Retinal pigment epithelial cell (primary cell): Measurements from ENCODE around the gene PRAMEF4.
"Not testable (repeated sequence)": the region's sequence is repeated elsewhere in the genome, so short reads cannot be mapped to it uniquely, and the experiment has no call there.

Experiments used
- DNase-seq: peaks from one replicate; pipeline ENCODE4 v3.0.0-alpha.2; 2010; ENCODE audit warnings: low read depth
- H3K4me3 ChIP-seq: 2 replicates; pipeline ENCODE4 v1.5.1; 2011; ENCODE audit warnings: mild to moderate bottlenecking, low read length, control low read depth, moderate library complexity
- CTCF ChIP-seq: conservative IDR thresholded peaks from 2 replicates; pipeline ENCODE4 v1.5.1; 2011; ENCODE audit warnings: low read depth, low read length, control low read depth, inconsistent platforms

Gene PRAMEF4

GRCh38 chr1:12886101-12886500 is at the start of gene PRAMEF4:
Gene PRAMEF4, minus strand, starts transcription at chr1:12886201. Its CDS starts 2,807 bp downstream, at chr1:12883394.
- not testable (repeated sequence) for DNase-seq, H3K4me3 ChIP-seq

- DNase-seq, H3K4me3 ChIP-seq: not testable (repeated sequence)
Observed at GRCh38 chr1:12924368-12924767, 38.4 kb upstream of the PRAMEF4 start.

GRCh38 chr1:12921749-12922148 is 35.7 kb upstream of the PRAMEF4 start:
- not testable (repeated sequence) for DNase-seq, H3K4me3 ChIP-seq

GRCh38 chr1:12916310-12916709 is 30.3 kb upstream of the PRAMEF4 start, which contains the start of gene PRAMEF7:
Gene PRAMEF7, plus strand, starts transcription at chr1:12916610. Its CDS starts 1,083 bp downstream, at chr1:12917693.
- DNase-seq, H3K4me3 ChIP-seq: not testable (repeated sequence)

- H3K4me3 ChIP-seq, DNase-seq: not testable (repeated sequence)
Observed at GRCh38 chr1:12903793-12904572, 18.0 kb upstream of the PRAMEF4 start.

- H3K4me3 ChIP-seq, DNase-seq: not testable (repeated sequence)
Observed at GRCh38 chr1:12899186-12899585, 13.2 kb upstream of the PRAMEF4 start.

GRCh38 chr1:12898170-12898569 is 12.2 kb upstream of the PRAMEF4 start, which contains the start of gene PRAMEF10:
Gene PRAMEF10, minus strand, starts transcription at chr1:12898270. Its CDS starts 2,423 bp downstream, at chr1:12895847.
- DNase-seq, H3K4me3 ChIP-seq: not testable (repeated sequence)

- not testable (repeated sequence) for H3K4me3 ChIP-seq, DNase-seq
Observed at GRCh38 chr1:12878453-12878852, 7.5 kb downstream of the PRAMEF4 start.

- not testable (repeated sequence) for DNase-seq, H3K4me3 ChIP-seq
Observed at GRCh38 chr1:12863131-12863880, 22.7 kb downstream of the PRAMEF4 start.

- not testable (repeated sequence) for DNase-seq, H3K4me3 ChIP-seq
Observed at GRCh38 chr1:12856786-12857185, 29.2 kb downstream of the PRAMEF4 start, which contains the start of gene PRAMEF2. Gene PRAMEF2, plus strand, starts transcription at chr1:12857086. Its CDS starts 1,924 bp downstream, at chr1:12859010.

GRCh38 chr1:12851779-12852178 is 34.2 kb downstream of the PRAMEF4 start:
- H3K4me3 ChIP-seq: no peak overlapping the region
- no peak for TF ChIP-seq CTCF
- DNase-seq: peak; percentile 6

GRCh38 chr1:12848620-12849019 is 37.4 kb downstream of the PRAMEF4 start, which contains the start of gene HNRNPCL1:
Gene HNRNPCL1, minus strand, starts transcription at chr1:12848720. Its CDS starts 431 bp downstream, at chr1:12848289.
- DNase-seq, H3K4me3 ChIP-seq: not testable (repeated sequence)

- DNase-seq, H3K4me3 ChIP-seq: not testable (repeated sequence)
Observed at GRCh38 chr1:12833251-12833650, 52.8 kb downstream of the PRAMEF4 start.

GRCh38 chr1:12831310-12831709 is 54.7 kb downstream of the PRAMEF4 start, which contains the start of gene PRAMEF11:
Gene PRAMEF11, minus strand, starts transcription at chr1:12831410. Its CDS starts 2,621 bp downstream, at chr1:12828789.
- H3K4me3 ChIP-seq, DNase-seq: not testable (repeated sequence)
